Cardiac muscle cell (in vitro differentiated cells and primary cell): ENCODE measurements around the gene ZNF548. TPM values are rescaled to one million over a fixed set of nuclear protein-coding genes. Genes with fewer than 3 reads are reported as not detected.

Experiments used
- DNase-seq, 2 donors: peaks; one replicate each; pipeline versions ENCODE4 v3.0.0 to v3.0.0-alpha.2; 2010 to 2017; ENCODE audit warnings: low read depth in 1 of 2, low spot score in 1 of 2
- H3K27ac ChIP-seq: fragments of 200-600 bp; sonication (generic); 2 replicates; pipeline ENCODE4 v1.5.1; 2016
- H3K27me3 ChIP-seq: fragments of 200-600 bp; sonication (generic); 2 replicates; pipeline ENCODE4 v1.6.0; 2016; ENCODE audit warnings: control low read depth
- H3K36me3 ChIP-seq: fragments of 200-600 bp; sonication (generic); 2 replicates; pipeline ENCODE4 v1.5.1; 2016; ENCODE audit warnings: control low read depth
- H3K4me1 ChIP-seq: fragments of 200-600 bp; sonication (generic); 2 replicates; pipeline ENCODE4 v1.8.1; 2017; ENCODE audit warnings: low read depth, mild to moderate bottlenecking, mixed run types
- H3K4me3 ChIP-seq: fragments of 200-600 bp; sonication (generic); 2 replicates; pipeline ENCODE4 v1.5.1; 2016; ENCODE audit warnings: mild to moderate bottlenecking
- H3K9me3 ChIP-seq: fragments of 200-600 bp; sonication (generic); 2 replicates; pipeline ENCODE4 v1.5.1; 2017; ENCODE audit warnings: low read depth, mild to moderate bottlenecking, control low read depth
- polyA plus RNA-seq: library from polyadenylated mRNA; unstranded; fragments of >200 nt; fragmentation: Nextera tagmentation; extraction: Ambion mirVana; gene quantifications from 2 replicates; pipeline ENCODE4 v1.2.1, GENCODE V29; 2016
- total RNA-seq: library from RNA; depleted of rRNA; stranded (reverse); fragments of >200 nt; gene quantifications from 2 replicates; pipeline ENCODE4 v1.2.3, GENCODE V29; 2016
- TF ChIP-seq, protein P1 (sequence below): IDR thresholded peaks from 2 replicates; pipeline ENCODE4 v1.5.1; 2012; ENCODE audit warnings: low read depth, mild to moderate bottlenecking, low read length

The ZNF548 gene
- total and polyA plus RNA-seq, 2 experiments from 2014 or later: 11.4 to 37.9 TPM

DNA sequence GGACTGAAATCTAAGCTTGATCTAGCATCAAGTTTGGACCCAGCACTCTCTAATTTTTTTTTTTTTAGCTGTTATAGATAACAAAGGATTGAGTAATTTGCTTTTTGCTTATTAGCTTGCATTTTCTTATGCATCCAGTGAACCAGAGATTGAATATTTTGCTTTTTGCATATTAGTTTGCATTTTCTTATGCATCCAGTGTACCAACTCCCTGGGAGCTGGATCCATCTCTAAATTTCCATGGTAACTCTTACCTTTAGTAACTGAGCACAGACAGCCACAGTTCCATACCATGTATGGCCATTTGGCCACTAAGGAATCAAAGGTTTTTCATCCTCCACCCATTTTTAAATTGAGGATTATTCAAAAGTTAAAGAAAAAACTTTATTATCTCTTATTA, 8.7 kb upstream of the ZNF548 start:
- no peaks in the 10 kb centered on the region for H3K27me3 ChIP-seq
- H3K36me3 ChIP-seq: peaks cover 6% of the 10 kb centered on the region
- no peak overlapping the region for H3K4me3 ChIP-seq
- H3K9me3 ChIP-seq: no peaks in the 10 kb centered on the region
- no peak overlapping the region for H3K27ac ChIP-seq
- TF ChIP-seq, protein P1, sequence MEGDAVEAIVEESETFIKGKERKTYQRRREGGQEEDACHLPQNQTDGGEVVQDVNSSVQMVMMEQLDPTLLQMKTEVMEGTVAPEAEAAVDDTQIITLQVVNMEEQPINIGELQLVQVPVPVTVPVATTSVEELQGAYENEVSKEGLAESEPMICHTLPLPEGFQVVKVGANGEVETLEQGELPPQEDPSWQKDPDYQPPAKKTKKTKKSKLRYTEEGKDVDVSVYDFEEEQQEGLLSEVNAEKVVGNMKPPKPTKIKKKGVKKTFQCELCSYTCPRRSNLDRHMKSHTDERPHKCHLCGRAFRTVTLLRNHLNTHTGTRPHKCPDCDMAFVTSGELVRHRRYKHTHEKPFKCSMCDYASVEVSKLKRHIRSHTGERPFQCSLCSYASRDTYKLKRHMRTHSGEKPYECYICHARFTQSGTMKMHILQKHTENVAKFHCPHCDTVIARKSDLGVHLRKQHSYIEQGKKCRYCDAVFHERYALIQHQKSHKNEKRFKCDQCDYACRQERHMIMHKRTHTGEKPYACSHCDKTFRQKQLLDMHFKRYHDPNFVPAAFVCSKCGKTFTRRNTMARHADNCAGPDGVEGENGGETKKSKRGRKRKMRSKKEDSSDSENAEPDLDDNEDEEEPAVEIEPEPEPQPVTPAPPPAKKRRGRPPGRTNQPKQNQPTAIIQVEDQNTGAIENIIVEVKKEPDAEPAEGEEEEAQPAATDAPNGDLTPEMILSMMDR: no peak
- no peak for DNase-seq
- H3K4me1 ChIP-seq: no peaks in the 10 kb centered on the region

DNA sequence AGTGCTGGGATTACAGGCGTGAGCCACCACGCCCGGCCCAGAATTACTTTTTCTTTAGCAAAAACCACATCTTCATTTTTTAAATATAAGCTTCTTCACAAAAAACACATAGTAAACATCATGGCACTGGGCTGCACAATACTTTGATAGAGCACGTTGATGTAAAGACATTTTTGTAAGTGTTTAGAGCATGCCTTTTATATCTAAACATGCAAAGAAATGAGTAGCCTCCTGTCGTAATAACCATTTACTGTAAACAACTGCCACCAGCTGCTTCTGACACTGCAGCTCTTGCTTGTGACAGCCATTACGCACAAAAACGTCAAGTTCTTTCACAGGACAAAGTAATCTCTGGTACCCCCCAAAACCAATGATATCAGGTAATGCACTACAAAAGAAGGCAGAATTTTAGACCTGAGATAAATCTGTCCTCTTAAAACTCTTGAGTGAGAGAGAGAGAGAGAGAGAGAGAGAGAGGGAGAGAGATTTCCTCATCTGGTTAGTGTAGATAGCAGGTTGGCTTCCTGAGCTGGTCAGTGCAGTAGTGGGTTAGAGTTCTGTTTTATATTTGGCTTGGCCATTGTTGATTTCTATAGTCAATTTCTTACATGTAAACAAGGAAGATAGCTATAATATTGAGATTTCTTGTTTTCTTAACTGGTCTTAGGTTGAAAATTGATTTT, 6.7 kb upstream of the ZNF548 start:
- no peak overlapping the region for H3K4me3 ChIP-seq
- peaks cover 6% of the 10 kb centered on the region for H3K36me3 ChIP-seq
- TF ChIP-seq, protein P1: no peak
- H3K27me3 ChIP-seq: no peaks in the 10 kb centered on the region
- no peaks in the 10 kb centered on the region for H3K4me1 ChIP-seq
- H3K9me3 ChIP-seq: no peaks in the 10 kb centered on the region
- no peak overlapping the region for H3K27ac ChIP-seq
- DNase-seq: no peak

DNA sequence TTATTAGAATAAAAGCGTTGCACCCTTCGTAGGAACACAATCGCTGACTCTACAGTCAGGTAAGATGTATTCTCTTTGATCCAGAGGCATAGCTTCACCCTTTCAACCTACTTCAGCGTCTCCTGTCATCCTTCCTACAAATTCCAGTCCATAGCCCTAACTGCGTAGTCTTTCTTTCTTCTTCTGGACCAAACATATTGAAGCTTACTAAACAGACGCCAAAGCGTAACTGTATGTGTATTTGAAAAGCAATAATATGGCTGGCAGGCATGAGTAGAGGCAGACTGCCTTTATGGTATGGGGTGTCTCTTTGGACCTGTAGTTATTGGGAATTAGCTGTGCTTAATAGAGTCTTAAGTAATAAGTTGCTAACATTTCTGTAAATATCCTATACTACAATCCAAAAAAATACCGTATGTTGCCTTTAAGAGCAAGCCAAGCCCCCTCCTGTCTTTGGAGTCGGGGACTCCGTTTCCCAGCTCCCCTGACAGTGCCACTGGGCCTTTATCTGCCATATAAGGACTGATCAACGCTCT, 392 bp upstream of the ZNF548 start:
- Histone ChIP-seq H3K27me3 (no peaks in the 10 kb centered on the region), H3K9me3 (no peaks in the 10 kb centered on the region), H3K36me3 (no peaks in the 10 kb centered on the region), H3K27ac (peak overlapping the region; percentile 99), H3K4me1 (peaks cover 10% of the 10 kb centered on the region), H3K4me3 (no peak overlapping the region)
- no peak for DNase-seq
- TF ChIP-seq, protein P1: no peak

DNA sequence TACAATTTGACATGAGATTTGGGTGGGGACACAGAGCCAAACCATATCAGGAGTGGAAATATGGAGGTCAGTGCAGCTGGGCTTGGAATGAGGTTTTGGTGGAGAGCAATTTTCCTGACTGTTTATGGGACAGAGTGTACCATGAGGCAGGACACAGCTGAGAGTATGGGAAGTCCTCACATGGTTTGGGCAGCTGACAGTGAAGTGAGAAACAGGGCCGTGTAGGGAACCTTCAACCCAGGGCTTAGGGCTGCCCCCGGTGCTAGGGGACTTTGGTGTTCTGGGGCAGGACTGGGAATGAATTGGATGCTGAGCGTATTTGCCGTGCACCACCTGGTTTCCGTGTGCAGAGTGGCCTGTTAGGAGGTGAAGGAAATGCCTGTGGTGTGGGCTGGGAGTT, 6.1 kb downstream of the ZNF548 start:
- DNase-seq: no peak

DNA sequence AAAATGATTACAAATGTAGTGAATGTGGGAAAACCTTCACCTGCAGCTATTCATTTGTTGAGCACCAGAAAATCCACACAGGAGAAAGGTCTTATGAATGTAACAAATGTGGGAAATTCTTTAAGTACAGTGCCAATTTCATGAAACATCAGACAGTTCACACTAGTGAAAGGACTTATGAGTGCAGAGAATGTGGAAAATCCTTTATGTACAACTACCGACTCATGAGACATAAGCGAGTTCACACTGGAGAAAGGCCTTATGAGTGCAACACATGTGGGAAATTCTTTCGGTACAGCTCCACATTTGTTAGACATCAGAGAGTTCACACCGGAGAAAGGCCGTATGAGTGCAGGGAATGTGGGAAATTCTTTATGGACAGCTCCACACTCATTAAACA, 9.2 kb downstream of the ZNF548 start:
- TF ChIP-seq, protein P1: no peak
- no peaks in the 10 kb centered on the region for H3K4me1 ChIP-seq
- DNase-seq: no peak
- H3K36me3 ChIP-seq: peaks cover 21% of the 10 kb centered on the region
- no peaks in the 10 kb centered on the region for H3K9me3 ChIP-seq
- H3K4me3 ChIP-seq: no peak overlapping the region
- no peak overlapping the region for H3K27ac ChIP-seq
- H3K27me3 ChIP-seq: no peaks in the 10 kb centered on the region

More for the DNA sequence above, 6.1 kb downstream of the ZNF548 start:
- H3K36me3 ChIP-seq: peaks cover 21% of the 10 kb centered on the region
- no peak overlapping the region for H3K27ac ChIP-seq
- H3K27me3 ChIP-seq: no peaks in the 10 kb centered on the region
- TF ChIP-seq, protein P1: no peak
- H3K4me1 ChIP-seq: peaks cover 8% of the 10 kb centered on the region
- no peak overlapping the region for H3K4me3 ChIP-seq
- no peaks in the 10 kb centered on the region for H3K9me3 ChIP-seq
